Upper lobe of left lung (tissue), 4 donors: ENCODE data around the gene CNTNAP2.

Experiments
- CTCF ChIP-seq, 6 experiments: fragments of 450-650 bp in 4 of 6; fragments of 200-600 bp in 2 of 6; sonication (generic) in 2 of 6; IDR thresholded peaks; one replicate each; pipeline ENCODE4 v1.5.1; 2016 to 2019; ENCODE audit warnings: antibody characterized with exemption in 6 of 6
- EP300 ChIP-seq, 4 donors: sonication (generic); formaldehyde crosslinking; IDR thresholded peaks; one replicate each; pipeline ENCODE4 v1.5.1; 2017; ENCODE audit warnings: antibody characterized with exemption in 4 of 4, control low read depth in 2 of 4
- POLR2A ChIP-seq, 4 donors: fragments of 450-650 bp; IDR thresholded peaks; one replicate each; pipeline ENCODE4 v1.5.1; 2016 to 2017; ENCODE audit warnings: antibody characterized with exemption in 4 of 4, mild to moderate bottlenecking in 2 of 4
- POLR2AphosphoS5 ChIP-seq, 2 donors: sonication (generic); formaldehyde crosslinking; IDR thresholded peaks; one replicate each; pipeline ENCODE4 v1.5.1; 2017; ENCODE audit warnings: antibody characterized with exemption in 2 of 2

- TF ChIP-seq CTCF (IDR thresholded peaks at IDR 0.05) (no peak), EP300 (IDR thresholded peaks at IDR 0.05) (no peak), POLR2AphosphoS5 (IDR thresholded peaks at IDR 0.05) (no peak), POLR2A (IDR thresholded peaks at IDR 0.05) (no peak)
Measured at GRCh38 chr7:148234715-148235114, 2118.1 kb downstream of the CNTNAP2 start.
